WTC11 (cell line): ENCODE results near the gene ENO2. TPM values are rescaled to one million over a fixed set of nuclear protein-coding genes. Genes with fewer than 3 reads are reported as not detected.

Experiments used
- ATAC-seq: fragments of 200-7000 bp; cut with Tn5 transposase; 2 replicates; pipeline ENCODE4 v1.10.0; 2021; ENCODE audit warnings: mild to moderate bottlenecking, moderate library complexity
- CTCF ChIA-PET: fragments of 300-600 bp; sonication (Branson Sonifier 250); formaldehyde crosslinking; loops from one replicate; lab custom pipeline; 2021; ENCODE audit warnings: antibody characterized with exemption; lab: Charles Lee
- POLR2A ChIA-PET: fragments of 350-600 bp; sonication (Branson Sonifier 250); formaldehyde crosslinking; loops from one replicate; lab custom pipeline; 2021; ENCODE audit warnings: antibody characterized with exemption; lab: Charles Lee
- DNase-seq: peaks from one replicate; pipeline ENCODE4 v3.0.0; 2021; ENCODE audit warnings: low spot score
- H3K27ac Mint-ChIP-seq: 2 replicates; pipeline ENCODE4 v1.8.0; 2021; ENCODE audit warnings: mixed read lengths
- H3K27me3 Mint-ChIP-seq: 2 replicates; pipeline ENCODE4 v1.8.0; 2021; ENCODE audit warnings: low read depth, mild to moderate bottlenecking, moderate library complexity, mixed read lengths
- H3K36me3 Mint-ChIP-seq: 2 replicates; pipeline ENCODE4 v1.8.0; 2021; ENCODE audit warnings: mixed read lengths
- H3K4me1 Mint-ChIP-seq: 2 replicates; pipeline ENCODE4 v1.8.0; 2022; ENCODE audit warnings: mixed read lengths
- H3K4me3 Mint-ChIP-seq: 2 replicates; pipeline ENCODE4 v1.8.0; 2021; ENCODE audit warnings: mild to moderate bottlenecking, moderate library complexity, mixed read lengths
- H3K9me3 Mint-ChIP-seq: 2 replicates; pipeline ENCODE4 v1.8.0; 2021; ENCODE audit warnings: mixed read lengths
- CREB1 ChIP-seq: sonication (generic); formaldehyde crosslinking; IDR thresholded peaks from 2 replicates; pipeline ENCODE4 v1.8.0; 2023; ENCODE audit warnings: mild to moderate bottlenecking, missing genetic modification reagents
- MYBL2 ChIP-seq: sonication (generic); formaldehyde crosslinking; IDR thresholded peaks from 2 replicates; pipeline ENCODE4 v1.8.1; 2023; ENCODE audit warnings: mild to moderate bottlenecking, moderate library complexity, missing genetic modification reagents
- NFATC4 ChIP-seq: fragments of 250-450 bp; sonication (Bioruptor Pico); IDR thresholded peaks from 2 replicates; pipeline ENCODE4 v1.9.0; 2021; ENCODE audit warnings: mild to moderate bottlenecking
- NR2C2 ChIP-seq: sonication (generic); formaldehyde crosslinking; IDR thresholded peaks from 2 replicates; pipeline ENCODE4 v1.8.0; 2022; ENCODE audit warnings: mild to moderate bottlenecking, missing genetic modification reagents
- PRRX2 ChIP-seq: fragments of 250-450 bp; sonication (Bioruptor Pico); IDR thresholded peaks from 2 replicates; pipeline ENCODE4 v1.8.0; 2021; ENCODE audit warnings: mild to moderate bottlenecking
- SMAD3 ChIP-seq: sonication (generic); formaldehyde crosslinking; IDR thresholded peaks from 2 replicates; pipeline ENCODE4 v1.8.0; 2022; ENCODE audit warnings: missing genetic modification reagents, mild to moderate bottlenecking, borderline replicate concordance
- SOX15 ChIP-seq: fragments of 250-450 bp; sonication (Bioruptor Pico); IDR thresholded peaks from 2 replicates; pipeline ENCODE4 v1.9.0; 2021; ENCODE audit warnings: mild to moderate bottlenecking
- SP1 ChIP-seq: sonication (generic); formaldehyde crosslinking; conservative IDR thresholded peaks from 2 replicates; pipeline ENCODE4 v1.8.1; 2022; ENCODE audit warnings: missing genetic modification reagents
- TP53 ChIP-seq: sonication (generic); formaldehyde crosslinking; IDR thresholded peaks from 2 replicates; pipeline ENCODE4 v1.8.1; 2023; ENCODE audit warnings: mild to moderate bottlenecking, missing genetic modification reagents
- total RNA-seq: library from RNA; stranded (reverse); gene quantifications from 3 replicates; pipeline ENCODE4 v1.2.3, GENCODE V29; 2021
- TF ChIP-seq, protein P1 (sequence below): sonication (generic); formaldehyde crosslinking; IDR thresholded peaks from 2 replicates; pipeline ENCODE4 v1.8.1; 2023; ENCODE audit warnings: mild to moderate bottlenecking, missing genetic modification reagents, moderate library complexity
- TF ChIP-seq, protein P2 (sequence below): fragments of 250-450 bp; sonication (Bioruptor Pico); IDR thresholded peaks from 2 replicates; pipeline ENCODE4 v1.9.0; 2021; ENCODE audit warnings: mild to moderate bottlenecking
- TF ChIP-seq, protein P3 (sequence below): sonication (generic); formaldehyde crosslinking; IDR thresholded peaks from 2 replicates; pipeline ENCODE4 v1.8.1; 2023; ENCODE audit warnings: mild to moderate bottlenecking, moderate library complexity, missing genetic modification reagents
- TF ChIP-seq, protein P4 (sequence below): sonication (generic); formaldehyde crosslinking; conservative IDR thresholded peaks from 2 replicates; pipeline ENCODE4 v1.8.1; 2023; ENCODE audit warnings: mild to moderate bottlenecking, low read depth, missing genetic modification reagents, moderate library complexity
- TF ChIP-seq, protein P5 (sequence below): sonication (generic); formaldehyde crosslinking; IDR thresholded peaks from 2 replicates; pipeline ENCODE4 v1.8.0; 2022; ENCODE audit warnings: mild to moderate bottlenecking, missing genetic modification reagents
- TF ChIP-seq, protein P6 (sequence below): sonication (generic); formaldehyde crosslinking; IDR thresholded peaks from 2 replicates; pipeline ENCODE4 v1.8.1; 2022; ENCODE audit warnings: mild to moderate bottlenecking, moderate library complexity, missing genetic modification reagents
- TF ChIP-seq, protein P7 (sequence below): fragments of 250-450 bp; sonication (Bioruptor Pico); IDR thresholded peaks from 2 replicates; pipeline ENCODE4 v2.1.2; 2022; ENCODE audit warnings: mild to moderate bottlenecking, moderate library complexity
- TF ChIP-seq, protein P8 (sequence below): sonication (generic); formaldehyde crosslinking; conservative IDR thresholded peaks from 2 replicates; pipeline ENCODE4 v1.8.1; 2022; ENCODE audit warnings: mild to moderate bottlenecking, missing genetic modification reagents

The ENO2 gene
- total RNA-seq, 1 experiment from 2014 or later: 118 TPM

DNA sequence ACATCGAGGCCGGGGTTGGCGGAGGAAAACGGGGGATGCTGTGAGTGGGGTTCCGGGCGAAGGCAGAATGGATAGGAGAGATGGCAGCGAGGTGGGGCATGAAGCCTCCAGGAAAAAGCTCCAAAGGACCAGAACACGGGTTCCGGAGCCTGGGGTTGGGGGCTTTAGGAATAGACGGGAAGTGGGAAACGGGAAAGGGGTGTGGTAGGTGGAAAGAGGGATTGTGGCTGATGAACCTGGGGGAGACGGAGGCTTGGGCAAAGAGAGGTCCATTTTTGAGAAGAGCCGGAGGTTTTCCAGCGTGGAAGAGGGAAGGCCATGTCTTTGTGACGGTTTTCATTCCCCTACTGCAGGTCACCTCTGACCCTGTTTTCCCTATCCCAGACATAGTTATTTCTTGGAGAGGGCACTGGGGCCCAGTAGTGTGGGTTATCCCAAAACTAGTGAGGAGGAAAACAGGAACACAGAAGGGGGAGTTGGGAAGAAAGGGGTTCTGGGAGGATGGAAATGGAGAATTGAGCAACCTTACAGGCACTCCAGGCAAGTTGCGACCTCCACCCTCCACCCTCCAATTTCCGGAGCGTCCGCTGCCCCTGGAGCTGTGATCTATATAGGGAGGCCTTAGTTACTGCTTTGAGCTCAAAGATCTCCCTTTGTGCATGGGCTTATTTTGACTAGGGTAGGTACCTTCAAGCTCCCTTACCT, 14.5 kb downstream of the ENO2 start:
- Mint-ChIP-seq H3K27me3 (no peaks in the 10 kb centered on the region), H3K4me1 (peaks cover 58% of the 10 kb centered on the region), H3K9me3 (no peaks in the 10 kb centered on the region), H3K36me3 (peaks cover 13% of the 10 kb centered on the region), H3K27ac (peak overlapping the region; percentile 75), H3K4me3 (peak overlapping the region; percentile 94)
- TF ChIP-seq, protein P1, sequence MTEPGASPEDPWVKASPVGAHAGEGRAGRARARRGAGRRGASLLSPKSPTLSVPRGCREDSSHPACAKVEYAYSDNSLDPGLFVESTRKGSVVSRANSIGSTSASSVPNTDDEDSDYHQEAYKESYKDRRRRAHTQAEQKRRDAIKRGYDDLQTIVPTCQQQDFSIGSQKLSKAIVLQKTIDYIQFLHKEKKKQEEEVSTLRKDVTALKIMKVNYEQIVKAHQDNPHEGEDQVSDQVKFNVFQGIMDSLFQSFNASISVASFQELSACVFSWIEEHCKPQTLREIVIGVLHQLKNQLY (CRISPR knock-in tag): no peak
- TF ChIP-seq CREB1 (CRISPR knock-in tag) (no peak), SP1 (CRISPR knock-in tag) (no peak), NR2C2 (CRISPR knock-in tag) (no peak), SMAD3 (CRISPR knock-in tag) (no peak), NFATC4 (no peak), PRRX2 (CRISPR knock-in tag) (no peak), SOX15 (CRISPR knock-in tag) (no peak), TP53 (CRISPR knock-in tag) (no peak), MYBL2 (CRISPR knock-in tag) (no peak)
- TF ChIP-seq, protein P2, sequence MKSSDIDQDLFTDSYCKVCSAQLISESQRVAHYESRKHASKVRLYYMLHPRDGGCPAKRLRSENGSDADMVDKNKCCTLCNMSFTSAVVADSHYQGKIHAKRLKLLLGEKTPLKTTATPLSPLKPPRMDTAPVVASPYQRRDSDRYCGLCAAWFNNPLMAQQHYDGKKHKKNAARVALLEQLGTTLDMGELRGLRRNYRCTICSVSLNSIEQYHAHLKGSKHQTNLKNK (CRISPR knock-in tag): no peak
- TF ChIP-seq, protein P3, sequence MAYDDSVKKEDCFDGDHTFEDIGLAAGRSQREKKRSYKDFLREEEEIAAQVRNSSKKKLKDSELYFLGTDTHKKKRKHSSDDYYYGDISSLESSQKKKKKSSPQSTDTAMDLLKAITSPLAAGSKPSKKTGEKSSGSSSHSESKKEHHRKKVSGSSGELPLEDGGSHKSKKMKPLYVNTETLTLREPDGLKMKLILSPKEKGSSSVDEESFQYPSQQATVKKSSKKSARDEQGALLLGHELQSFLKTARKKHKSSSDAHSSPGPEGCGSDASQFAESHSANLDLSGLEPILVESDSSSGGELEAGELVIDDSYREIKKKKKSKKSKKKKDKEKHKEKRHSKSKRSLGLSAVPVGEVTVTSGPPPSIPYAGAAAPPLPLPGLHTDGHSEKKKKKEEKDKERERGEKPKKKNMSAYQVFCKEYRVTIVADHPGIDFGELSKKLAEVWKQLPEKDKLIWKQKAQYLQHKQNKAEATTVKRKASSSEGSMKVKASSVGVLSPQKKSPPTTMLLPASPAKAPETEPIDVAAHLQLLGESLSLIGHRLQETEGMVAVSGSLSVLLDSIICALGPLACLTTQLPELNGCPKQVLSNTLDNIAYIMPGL: no peak
- TF ChIP-seq, protein P4, sequence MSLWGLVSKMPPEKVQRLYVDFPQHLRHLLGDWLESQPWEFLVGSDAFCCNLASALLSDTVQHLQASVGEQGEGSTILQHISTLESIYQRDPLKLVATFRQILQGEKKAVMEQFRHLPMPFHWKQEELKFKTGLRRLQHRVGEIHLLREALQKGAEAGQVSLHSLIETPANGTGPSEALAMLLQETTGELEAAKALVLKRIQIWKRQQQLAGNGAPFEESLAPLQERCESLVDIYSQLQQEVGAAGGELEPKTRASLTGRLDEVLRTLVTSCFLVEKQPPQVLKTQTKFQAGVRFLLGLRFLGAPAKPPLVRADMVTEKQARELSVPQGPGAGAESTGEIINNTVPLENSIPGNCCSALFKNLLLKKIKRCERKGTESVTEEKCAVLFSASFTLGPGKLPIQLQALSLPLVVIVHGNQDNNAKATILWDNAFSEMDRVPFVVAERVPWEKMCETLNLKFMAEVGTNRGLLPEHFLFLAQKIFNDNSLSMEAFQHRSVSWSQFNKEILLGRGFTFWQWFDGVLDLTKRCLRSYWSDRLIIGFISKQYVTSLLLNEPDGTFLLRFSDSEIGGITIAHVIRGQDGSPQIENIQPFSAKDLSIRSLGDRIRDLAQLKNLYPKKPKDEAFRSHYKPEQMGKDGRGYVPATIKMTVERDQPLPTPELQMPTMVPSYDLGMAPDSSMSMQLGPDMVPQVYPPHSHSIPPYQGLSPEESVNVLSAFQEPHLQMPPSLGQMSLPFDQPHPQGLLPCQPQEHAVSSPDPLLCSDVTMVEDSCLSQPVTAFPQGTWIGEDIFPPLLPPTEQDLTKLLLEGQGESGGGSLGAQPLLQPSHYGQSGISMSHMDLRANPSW (CRISPR knock-in tag): no peak
- TF ChIP-seq, protein P5, sequence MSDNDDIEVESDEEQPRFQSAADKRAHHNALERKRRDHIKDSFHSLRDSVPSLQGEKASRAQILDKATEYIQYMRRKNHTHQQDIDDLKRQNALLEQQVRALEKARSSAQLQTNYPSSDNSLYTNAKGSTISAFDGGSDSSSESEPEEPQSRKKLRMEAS: no peak
- TF ChIP-seq, protein P6, sequence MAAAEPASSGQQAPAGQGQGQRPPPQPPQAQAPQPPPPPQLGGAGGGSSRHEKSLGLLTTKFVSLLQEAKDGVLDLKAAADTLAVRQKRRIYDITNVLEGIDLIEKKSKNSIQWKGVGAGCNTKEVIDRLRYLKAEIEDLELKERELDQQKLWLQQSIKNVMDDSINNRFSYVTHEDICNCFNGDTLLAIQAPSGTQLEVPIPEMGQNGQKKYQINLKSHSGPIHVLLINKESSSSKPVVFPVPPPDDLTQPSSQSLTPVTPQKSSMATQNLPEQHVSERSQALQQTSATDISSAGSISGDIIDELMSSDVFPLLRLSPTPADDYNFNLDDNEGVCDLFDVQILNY: no peak
- TF ChIP-seq, protein P7, sequence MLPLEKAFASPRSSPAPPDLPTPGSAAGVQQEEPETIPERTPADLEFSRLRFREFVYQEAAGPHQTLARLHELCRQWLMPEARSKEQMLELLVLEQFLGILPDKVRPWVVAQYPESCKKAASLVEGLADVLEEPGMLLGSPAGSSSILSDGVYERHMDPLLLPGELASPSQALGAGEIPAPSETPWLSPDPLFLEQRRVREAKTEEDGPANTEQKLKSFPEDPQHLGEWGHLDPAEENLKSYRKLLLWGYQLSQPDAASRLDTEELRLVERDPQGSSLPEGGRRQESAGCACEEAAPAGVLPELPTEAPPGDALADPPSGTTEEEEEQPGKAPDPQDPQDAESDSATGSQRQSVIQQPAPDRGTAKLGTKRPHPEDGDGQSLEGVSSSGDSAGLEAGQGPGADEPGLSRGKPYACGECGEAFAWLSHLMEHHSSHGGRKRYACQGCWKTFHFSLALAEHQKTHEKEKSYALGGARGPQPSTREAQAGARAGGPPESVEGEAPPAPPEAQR (CRISPR knock-in tag): no peak
- TF ChIP-seq, protein P8, sequence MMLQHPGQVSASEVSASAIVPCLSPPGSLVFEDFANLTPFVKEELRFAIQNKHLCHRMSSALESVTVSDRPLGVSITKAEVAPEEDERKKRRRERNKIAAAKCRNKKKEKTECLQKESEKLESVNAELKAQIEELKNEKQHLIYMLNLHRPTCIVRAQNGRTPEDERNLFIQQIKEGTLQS (CRISPR knock-in tag): no peak
- no peak for ATAC-seq
- ChIA-PET CTCF (interaction anchor here (0.9 to 6.6 kb wide), 8 partner anchors 8 to 90 kb away, joined by 3 to 93 read pairs (median 8); partner anchors contain the start of genes C12orf57, ENO2, LPCAT3 and RNU7-1), POLR2A (interaction anchor here (1.0 to 2.0 kb wide), 4 partner anchors 9 to 60 kb away, joined by 3 to 8 read pairs (median 6); partner anchors contain the start of genes C12orf57 and RNU7-1)
- DNase-seq: no peak
